Retinal pigment epithelial cell (primary cell): ENCODE data around the gene SYTL2.

Experiments
- DNase-seq: peaks from one replicate; pipeline ENCODE4 v3.0.0-alpha.2; 2010; ENCODE audit warnings: low read depth
- H3K4me3 ChIP-seq: 2 replicates; pipeline ENCODE4 v1.5.1; 2011; ENCODE audit warnings: mild to moderate bottlenecking, low read length, control low read depth, moderate library complexity
- TF ChIP-seq, protein P1 (sequence below): conservative IDR thresholded peaks from 2 replicates; pipeline ENCODE4 v1.5.1; 2011; ENCODE audit warnings: low read depth, low read length, control low read depth, inconsistent platforms

SYTL2 gene

DNA sequence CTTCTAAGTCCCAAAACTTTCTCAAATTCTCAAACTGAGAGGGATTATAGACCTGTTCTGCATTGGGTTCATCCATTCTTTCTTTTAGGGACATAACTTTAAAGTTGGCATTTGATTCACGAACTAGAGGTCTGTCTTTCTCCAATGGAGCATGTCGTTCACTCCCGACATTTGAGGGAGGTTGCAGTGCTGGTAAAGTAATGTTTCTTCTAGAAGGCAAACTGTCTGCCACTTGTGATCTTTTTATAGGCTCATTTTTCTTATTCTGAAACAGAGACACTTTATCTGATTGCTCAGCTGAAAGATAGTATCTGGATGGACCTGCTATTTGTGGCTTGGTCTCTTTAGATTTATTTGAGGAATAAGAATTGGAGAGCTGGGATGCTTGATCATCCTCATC is 84.6 kb downstream of the SYTL2 start:
- DNase-seq: no peak
- TF ChIP-seq, protein P1, sequence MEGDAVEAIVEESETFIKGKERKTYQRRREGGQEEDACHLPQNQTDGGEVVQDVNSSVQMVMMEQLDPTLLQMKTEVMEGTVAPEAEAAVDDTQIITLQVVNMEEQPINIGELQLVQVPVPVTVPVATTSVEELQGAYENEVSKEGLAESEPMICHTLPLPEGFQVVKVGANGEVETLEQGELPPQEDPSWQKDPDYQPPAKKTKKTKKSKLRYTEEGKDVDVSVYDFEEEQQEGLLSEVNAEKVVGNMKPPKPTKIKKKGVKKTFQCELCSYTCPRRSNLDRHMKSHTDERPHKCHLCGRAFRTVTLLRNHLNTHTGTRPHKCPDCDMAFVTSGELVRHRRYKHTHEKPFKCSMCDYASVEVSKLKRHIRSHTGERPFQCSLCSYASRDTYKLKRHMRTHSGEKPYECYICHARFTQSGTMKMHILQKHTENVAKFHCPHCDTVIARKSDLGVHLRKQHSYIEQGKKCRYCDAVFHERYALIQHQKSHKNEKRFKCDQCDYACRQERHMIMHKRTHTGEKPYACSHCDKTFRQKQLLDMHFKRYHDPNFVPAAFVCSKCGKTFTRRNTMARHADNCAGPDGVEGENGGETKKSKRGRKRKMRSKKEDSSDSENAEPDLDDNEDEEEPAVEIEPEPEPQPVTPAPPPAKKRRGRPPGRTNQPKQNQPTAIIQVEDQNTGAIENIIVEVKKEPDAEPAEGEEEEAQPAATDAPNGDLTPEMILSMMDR: no peak
- no peak overlapping the region for H3K4me3 ChIP-seq

GRCh38 chr11:85725510-85726258 is 85.3 kb downstream of the SYTL2 start:
- peak; percentile 77 for DNase-seq
- no peak overlapping the region for H3K4me3 ChIP-seq
- TF ChIP-seq, protein P1: peak; percentile 8

GRCh38 chr11:85724748-85725465 is 86.0 kb downstream of the SYTL2 start:
- DNase-seq: no peak
- TF ChIP-seq, protein P1: no peak
- no peak overlapping the region for H3K4me3 ChIP-seq

DNA sequence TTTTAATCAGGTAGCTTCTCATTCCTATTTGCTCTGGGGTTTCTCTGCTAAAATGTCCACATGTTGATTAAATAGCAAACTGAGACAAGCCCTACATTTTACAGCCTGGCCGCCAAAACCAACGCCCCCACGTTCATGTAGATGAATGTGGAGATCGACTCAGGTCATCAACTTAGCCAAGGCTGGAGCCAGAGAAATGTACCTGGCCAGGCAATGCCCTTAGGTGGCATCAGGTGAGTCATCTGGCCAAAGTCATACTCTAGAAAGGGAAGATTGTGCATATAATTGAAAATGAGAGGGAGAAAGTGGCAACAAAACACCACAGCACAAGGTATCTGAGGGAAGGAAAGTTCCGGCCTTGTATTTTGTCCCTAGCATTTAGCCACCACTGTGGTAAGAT is 87.9 kb downstream of the SYTL2 start:
- no peak overlapping the region for H3K4me3 ChIP-seq
- TF ChIP-seq, protein P1: no peak

DNA sequence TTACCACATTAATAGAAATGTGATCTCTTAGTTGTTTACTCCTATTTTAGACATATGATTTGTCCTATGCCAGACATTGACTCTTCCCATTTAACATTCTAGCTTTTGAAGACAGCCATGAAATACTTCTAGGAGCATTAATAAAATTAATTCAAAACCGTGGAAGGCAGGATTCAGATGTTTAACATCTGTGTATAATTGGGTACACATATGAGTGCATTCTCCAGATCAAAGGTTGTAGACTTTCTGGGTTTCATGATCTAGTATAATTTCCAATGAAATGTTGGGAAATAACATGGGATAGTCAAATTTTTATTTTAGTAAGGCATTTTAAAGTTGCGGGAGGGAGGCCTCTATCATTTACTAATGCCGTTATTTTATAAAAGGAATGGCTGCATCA is 89.8 kb downstream of the SYTL2 start:
- DNase-seq: no peak
- H3K4me3 ChIP-seq: no peak overlapping the region
- TF ChIP-seq, protein P1: no peak

More for the DNA sequence above, 87.9 kb downstream of the SYTL2 start:
- DNase-seq: no peak

GRCh38 chr11:85718991-85719807 is 91.7 kb downstream of the SYTL2 start:
- DNase-seq: peak; percentile 93
- TF ChIP-seq, protein P1: no peak
- peak overlapping the region; percentile 39 for H3K4me3 ChIP-seq
